Measurements from ENCODE around the gene RAP2A. TPM values are rescaled to one million over a fixed set of nuclear protein-coding genes. Genes with fewer than 3 reads are reported as not detected.

RAP2A gene
- total and polyA plus RNA-seq, 11 donors = 3.9 to 34.8 (median 23.2) TPM

- WGBS, 4 donors = 68 to 81% (median 71%) methylated on average over 4 of the region's 4 CpGs
- Histone ChIP-seq H3K27ac (no peak overlapping the region), H3K4me3 (no peak overlapping the region), H3K27me3 (no peaks in the 10 kb centered on the region), H3K36me3 (no peaks in the 10 kb centered on the region), H3K4me1 (peaks cover 0 to 18% (median 6%) of the 10 kb centered on the region in 12 donors), H3K9me3 (no peaks in the 10 kb centered on the region)
- intact Hi-C loops (cut with DNase I) = loop anchor here in 4 of 10 donors (5.0 to 10.0 kb wide), 11 partner anchors 63 to 375 kb away; partner anchors contain the start of gene MBNL2 (in 3 of the 4)
- no peak for TF ChIP-seq CTCF (IDR thresholded peaks at IDR 0.05)
- ATAC-seq (no peak), DNase-seq (no peak)
These were observed 3.7 kb upstream of the RAP2A start for GRCh38 chr13:97430296-97430695.

- no peaks in the 10 kb centered on the region for H3K36me3 ChIP-seq
- 81 to 90% (median 85%) methylated on average over 4 of the region's 4 CpGs for WGBS, 4 donors
- H3K9me3 ChIP-seq = no peaks in the 10 kb centered on the region
- intact Hi-C loops (cut with DNase I) = loop anchor here in 4 of 10 donors (5.0 to 10.0 kb wide), 11 partner anchors 64 to 374 kb away; partner anchors contain the start of gene MBNL2 (in 3 of the 4)
- DNase-seq (no peak), ATAC-seq (no peak)
- no peaks in the 10 kb centered on the region for H3K27me3 ChIP-seq
- no peak overlapping the region for H3K4me3 ChIP-seq
- TF ChIP-seq POLR2A (IDR thresholded peaks at IDR 0.05) (no peak), CTCF (IDR thresholded peaks at IDR 0.05) (no peak)
- H3K4me1 ChIP-seq = peaks cover 0 to 25% (median 11%) of the 10 kb centered on the region in 12 donors
- H3K27ac ChIP-seq = no peak overlapping the region
These were observed 2.7 kb upstream of the RAP2A start for GRCh38 chr13:97431171-97431764.

GRCh38 chr13:97432232-97432916 lies 1.6 kb upstream of the RAP2A start:
- Histone ChIP-seq H3K9me3 (no peaks in the 10 kb centered on the region), H3K4me3 (peak overlapping the region; percentile 32 to 92 (median 87)), H3K27me3 (no peaks in the 10 kb centered on the region), H3K27ac (peak overlapping the region; percentile 45 to 100 (median 98)), H3K36me3 (no peaks in the 10 kb centered on the region), H3K4me1 (peaks cover 0 to 36% (median 21%) of the 10 kb centered on the region in 12 donors)
- intact Hi-C loops (cut with DNase I) = loop anchor here in 4 of 10 donors (5.0 to 10.0 kb wide), 11 partner anchors 65 to 372 kb away; partner anchors contain the start of gene MBNL2 (in 3 of the 4)
- ATAC-seq (peak in 1 of 4 donors; percentile 0), DNase-seq (no peak)
- peak in 1 of 2 donors; percentile 74 for TF ChIP-seq POLR2A (IDR thresholded peaks at IDR 0.05)
- no peak for TF ChIP-seq CTCF (IDR thresholded peaks at IDR 0.05)
- WGBS, 4 donors = 8 to 19% (median 9%) methylated on average over 19 of the region's 19 CpGs
